Fibroblast of skin of left quadriceps (primary cell): ENCODE measurements around the gene SMIM9.

Source experiments
- DNase-seq, 2 experiments: peaks; one replicate each; pipeline ENCODE4 v3.0.0-alpha.2; 2013; ENCODE audit warnings: low read depth in 2 of 2

Gene SMIM9

DNA sequence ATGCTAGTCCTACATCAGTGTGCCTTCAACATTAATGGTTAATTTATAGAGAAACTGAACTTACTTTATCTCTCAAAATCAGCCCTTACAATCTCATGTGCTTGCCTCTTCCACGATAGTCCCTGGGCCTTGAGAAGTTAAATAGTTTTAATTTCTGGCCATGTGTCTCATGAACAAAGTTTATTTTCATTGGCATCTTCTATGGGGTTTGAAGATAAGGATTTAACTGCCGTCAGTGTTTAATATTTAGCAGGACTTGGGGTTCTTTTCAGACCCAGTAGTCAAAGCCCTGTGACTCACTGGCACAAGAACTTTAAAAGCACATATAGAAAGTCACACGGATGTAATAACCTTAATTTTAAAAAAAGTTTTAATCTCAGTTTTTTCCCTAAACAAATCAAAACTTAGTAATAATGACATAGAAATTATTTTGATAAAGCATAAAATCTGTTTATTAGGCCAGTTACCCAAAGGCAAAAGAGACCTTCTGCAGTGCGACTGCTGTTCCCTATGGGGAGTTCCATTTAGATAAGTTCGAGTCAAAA is 19.1 kb downstream of the SMIM9 start:
- no peak for DNase-seq

DNA sequence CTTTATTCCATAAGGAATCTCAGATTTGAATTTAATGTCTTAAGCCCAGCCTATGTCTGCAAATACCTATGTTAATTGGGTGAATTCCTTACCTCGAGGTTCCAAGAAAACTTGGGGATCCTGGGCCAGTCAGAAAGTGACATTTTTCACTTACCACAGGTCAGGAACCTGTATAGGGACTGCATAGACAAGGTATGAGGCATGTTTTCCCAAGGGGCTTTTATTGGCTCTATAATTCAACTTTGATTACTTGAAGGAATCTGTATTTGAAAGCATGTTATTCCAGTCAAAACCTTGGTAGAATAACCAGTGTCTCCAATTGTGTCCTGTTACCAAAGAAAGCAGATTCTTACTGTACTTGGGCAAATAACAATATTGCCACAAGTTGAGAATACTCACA is 20.7 kb downstream of the SMIM9 start:
- DNase-seq = no peak

GRCh38 chrX:154812341-154813101 is 21.9 kb downstream of the SMIM9 start:
- DNase-seq = no peak

- DNase-seq = no peak
Measured at GRCh38 chrX:154809939-154810665, 24.4 kb downstream of the SMIM9 start.

DNA sequence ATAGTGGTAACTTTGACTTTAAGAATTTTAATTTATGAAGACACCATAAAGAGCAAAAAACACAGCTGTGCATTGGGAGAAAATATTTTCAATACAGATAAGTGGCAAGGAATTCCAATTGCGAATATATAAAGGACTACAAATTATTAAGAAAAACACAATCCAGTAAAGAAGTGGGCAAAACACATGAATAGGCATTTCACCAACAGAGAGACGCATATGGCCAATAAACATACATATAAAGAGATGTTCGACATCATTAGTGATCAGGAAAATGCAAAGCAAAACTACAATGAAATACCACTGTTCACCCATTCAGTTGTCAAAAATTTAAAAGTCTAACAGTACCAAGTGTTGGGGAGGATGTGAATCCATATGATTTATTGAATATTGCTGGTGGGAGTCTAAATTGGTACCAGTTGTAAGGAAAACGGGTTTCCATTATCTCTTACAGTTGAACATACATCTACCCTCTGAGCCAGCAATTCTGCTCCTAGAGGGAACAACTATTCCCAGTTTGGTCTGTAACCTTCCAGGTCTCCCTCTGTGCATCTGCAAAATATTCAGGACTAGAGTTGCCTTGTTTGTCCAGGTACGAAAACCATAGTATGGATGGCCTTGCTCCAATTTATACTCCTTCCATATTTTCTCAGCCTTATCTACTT is 27.5 kb downstream of the SMIM9 start:
- no peak for DNase-seq

GRCh38 chrX:154805696-154806091 is 28.8 kb downstream of the SMIM9 start:
- no peak for DNase-seq

DNA sequence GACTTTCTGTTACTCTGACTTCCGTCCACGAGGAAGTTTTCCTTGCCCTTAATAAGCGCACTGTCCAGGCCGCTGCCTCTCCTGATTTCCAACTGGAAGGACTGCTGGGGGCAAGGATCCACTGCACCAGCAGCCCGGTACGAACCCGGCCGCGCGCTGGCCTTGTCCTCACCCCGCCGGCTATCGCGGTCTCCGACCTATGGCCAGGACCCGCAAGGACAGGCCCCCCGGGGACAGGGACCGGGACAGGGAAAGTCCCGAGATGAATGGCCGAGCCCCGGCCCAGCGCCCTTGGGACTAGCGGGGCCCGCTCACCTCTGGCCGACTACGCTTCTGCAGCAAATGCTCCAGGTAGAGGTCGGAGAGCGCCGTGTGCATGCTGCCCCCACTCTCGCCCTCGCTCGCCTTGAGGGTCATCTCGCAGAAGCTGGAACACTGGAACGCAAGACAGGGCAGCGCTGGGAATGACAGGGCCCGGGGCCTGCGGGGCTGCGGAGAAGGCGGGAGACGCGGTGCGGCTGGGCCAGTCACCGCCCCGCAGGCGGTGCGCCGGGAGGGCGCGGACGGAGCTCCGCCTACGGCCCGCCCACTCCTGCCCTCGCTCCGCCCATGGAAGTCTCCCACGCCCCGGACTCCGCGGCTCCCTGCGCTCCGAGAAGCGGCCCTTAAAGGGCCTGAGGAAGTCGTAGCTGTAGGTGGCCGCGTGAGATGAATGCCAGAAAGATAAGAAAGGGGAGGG is 29.3 kb downstream of the SMIM9 start, which contains the start of gene MPP1:
MPP1 (minus strand) TSS at position 529 of the 739 bp plus-strand sequence; CDS start at position 417, 112 bp downstream.
- peak; percentile 24 to 27 for DNase-seq

- DNase-seq = no peak
Measured at GRCh38 chrX:154804261-154804956, 30.1 kb downstream of the SMIM9 start.

DNA sequence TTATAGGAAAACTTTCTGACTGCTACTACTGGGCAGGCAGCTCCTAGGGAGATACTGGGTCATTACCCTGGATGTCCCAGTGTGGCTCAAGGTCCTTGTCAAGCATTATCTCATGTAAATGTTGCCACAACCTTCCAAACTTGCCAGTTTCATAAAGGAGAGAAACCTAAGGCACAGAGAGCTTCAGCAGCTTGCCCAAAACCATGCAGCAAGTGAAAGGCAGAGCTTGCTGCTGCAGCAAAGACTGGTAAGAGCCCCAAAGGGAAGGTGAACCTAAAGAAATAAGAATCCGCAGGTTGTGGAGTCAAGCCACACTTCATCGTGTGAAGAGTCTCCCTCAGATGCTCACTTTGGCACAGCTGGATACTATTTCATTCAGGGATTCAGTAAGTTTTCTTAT is 31.5 kb downstream of the SMIM9 start:
- DNase-seq = no peak

DNA sequence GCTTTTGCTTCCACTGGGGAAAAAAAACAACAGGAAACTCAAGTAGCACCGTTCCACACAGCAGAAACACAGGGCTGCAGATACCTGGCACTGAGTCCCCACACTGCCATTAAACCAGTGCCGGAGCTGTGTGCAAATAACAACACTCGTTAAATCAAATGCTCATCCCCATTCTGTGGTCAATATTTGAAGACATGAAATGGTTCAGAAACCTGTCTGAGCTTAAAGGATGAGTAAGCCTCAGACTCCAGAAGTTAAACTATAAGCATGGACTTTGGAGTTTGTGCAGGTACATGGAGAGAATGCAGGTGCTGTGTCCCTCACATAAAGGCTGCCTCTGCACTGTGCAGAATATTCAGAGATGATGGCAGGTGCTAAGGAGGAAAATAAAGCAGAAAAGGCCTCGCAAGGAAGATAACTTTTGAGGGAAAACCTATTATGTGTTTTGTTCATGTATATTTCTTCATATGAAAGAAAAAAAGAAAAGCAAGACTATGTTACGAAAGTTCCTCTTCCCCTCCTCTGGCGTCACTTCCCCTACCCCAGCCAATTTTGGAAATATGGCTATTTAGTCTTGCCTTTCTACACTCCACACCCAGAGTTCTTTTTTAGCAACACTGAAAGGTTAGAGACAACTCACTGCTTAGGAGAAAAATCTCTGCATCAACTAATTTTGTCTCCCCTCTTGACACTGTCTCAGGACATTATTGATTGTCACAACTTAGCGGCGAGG is 33.8 kb downstream of the SMIM9 start:
- no peak for DNase-seq

DNA sequence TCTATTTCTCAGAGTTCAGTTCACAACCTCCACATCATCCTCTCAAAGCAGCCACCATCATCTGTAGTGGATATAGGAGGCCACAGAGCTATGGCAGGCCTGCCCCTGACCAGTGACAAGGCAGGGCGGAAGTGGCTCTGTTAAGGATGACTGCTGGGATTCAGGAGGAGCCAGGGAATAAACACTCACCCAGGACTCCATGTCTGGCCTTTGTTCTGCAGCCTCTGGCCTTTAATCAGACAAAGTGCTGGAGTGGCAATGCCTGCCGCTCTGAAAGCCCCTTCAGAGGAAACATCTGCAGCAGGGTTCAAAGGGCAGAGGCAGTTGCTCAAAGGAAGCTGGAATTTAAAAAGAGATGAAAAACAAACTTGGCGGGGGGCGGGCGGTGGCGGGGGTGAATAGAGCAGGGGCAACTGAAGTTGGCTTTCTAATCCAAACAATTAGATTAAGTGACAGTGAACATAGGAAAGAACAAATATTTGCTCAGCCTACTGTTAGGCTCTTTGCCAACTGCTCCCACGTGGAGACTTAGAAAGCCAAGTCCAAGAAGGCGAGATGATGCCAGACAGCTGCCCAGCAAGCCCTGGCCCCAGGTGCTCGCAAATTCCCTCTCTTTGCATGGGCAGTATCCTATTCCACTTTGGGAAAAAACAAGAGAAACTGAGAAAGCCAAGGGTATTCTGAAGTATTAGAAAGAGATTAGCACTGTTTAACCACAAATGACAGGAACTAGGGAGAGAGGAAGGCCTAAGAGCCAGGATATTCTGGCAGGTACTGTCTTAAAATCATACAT is 34.7 kb downstream of the SMIM9 start:
- DNase-seq = no peak

- DNase-seq = no peak
Measured at GRCh38 chrX:154797006-154797405, 37.5 kb downstream of the SMIM9 start.

- DNase-seq = no peak
Measured at GRCh38 chrX:154795016-154795415, 39.4 kb downstream of the SMIM9 start.

DNA sequence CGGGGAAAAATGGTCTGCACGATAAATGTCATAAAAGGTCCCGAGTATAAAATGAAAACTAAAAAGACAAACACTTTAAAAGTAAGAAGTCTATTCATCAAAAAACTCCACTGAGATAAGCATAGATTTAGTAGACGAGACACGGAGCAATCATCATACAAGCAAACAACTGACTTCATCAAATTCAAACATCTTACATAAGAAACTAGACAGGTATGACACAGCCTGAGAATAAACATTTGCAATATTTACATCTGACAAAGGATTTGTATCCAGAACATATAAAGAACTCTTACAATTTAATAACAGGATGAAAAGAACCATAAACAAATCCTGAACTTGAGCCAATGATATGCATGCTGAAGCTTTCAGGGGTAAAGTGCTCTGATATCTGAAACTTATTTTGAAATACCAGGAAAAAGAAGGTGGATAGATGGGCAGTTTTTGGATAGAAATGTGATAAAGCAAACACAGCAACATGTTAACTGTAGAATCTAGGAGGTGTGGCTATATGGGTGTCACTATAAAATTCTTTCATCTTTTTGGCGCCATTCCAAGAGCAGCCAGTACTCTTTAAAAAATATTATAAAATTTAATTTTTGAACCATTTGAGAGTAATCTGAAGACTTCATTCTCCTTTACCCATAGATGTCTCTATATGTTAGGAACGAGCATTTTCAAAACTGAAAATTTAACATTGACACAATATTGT is 41.2 kb downstream of the SMIM9 start:
- no peak for DNase-seq

- no peak for DNase-seq
Measured at GRCh38 chrX:154791939-154792338, 42.5 kb downstream of the SMIM9 start.

GRCh38 chrX:154791467-154791866 is 43.0 kb downstream of the SMIM9 start:
- DNase-seq = no peak

DNA sequence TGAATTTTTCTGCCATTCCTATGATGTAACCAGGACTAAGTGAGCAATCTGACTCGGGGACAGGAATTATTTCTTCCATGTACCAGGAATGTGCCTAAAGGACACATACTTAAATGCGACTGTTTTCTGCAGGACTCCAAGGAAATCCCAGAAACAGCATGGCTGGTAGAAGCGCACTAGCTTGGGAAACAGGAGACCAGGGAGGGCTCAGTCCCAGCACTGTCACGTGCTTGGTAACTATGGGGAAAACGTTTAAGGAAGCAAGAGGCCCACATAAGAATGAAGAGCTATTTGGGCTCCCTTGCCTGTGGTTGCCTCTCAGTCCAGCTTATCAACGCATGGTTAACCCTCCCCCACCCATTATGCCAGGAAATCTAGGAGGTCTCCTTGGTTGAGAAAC is 48.7 kb downstream of the SMIM9 start:
- DNase-seq = no peak

GRCh38 chrX:154784149-154784995 is 50.1 kb downstream of the SMIM9 start:
- DNase-seq = no peak
